Stomach (tissue), 9 donors: ENCODE measurements around the gene DHRS7. TPM values are rescaled to one million over a fixed set of nuclear protein-coding genes. Genes with fewer than 3 reads are reported as not detected.

ENCODE experiments used
- DNase-seq, 2 donors: peaks; one replicate each; pipeline versions ENCODE4 v3.0.0 to v3.0.0-alpha.2; 2013 to 2019
- H3K27ac ChIP-seq, 5 donors: fragments of 200-600 bp in 4 of 5; sonication (generic) in 4 of 5; one replicate each; pipeline ENCODE4 v1.5.1; 2013 to 2019; ENCODE audit warnings: mild to moderate bottlenecking in 1 of 5, moderate library complexity in 1 of 5
- H3K27me3 ChIP-seq, 3 donors: fragments of 200-600 bp; sonication (generic); one replicate each; pipeline ENCODE4 v1.5.1; 2017 to 2019; ENCODE audit warnings: mixed run types in 1 of 3
- H3K36me3 ChIP-seq, 4 donors: fragments of 200-600 bp; sonication (generic); 1 replicate in 3 of 4; 2 replicates in 1 of 4; pipeline ENCODE4 v1.5.1; 2016 to 2019
- H3K4me1 ChIP-seq, 4 donors: fragments of 200-600 bp; sonication (generic); one replicate each; pipeline ENCODE4 v1.5.1; 2016 to 2019
- H3K4me3 ChIP-seq, 4 donors: fragments of 200-600 bp; sonication (generic) in 3 of 4; one replicate each; pipeline ENCODE4 v1.5.1; 2016 to 2019; ENCODE audit warnings: mild to moderate bottlenecking in 1 of 4
- H3K9me3 ChIP-seq, 4 donors: fragments of 200-600 bp; sonication (generic); one replicate each; pipeline ENCODE4 v1.5.1; 2016 to 2019
- CTCF ChIP-seq, 7 experiments: fragments of 450-650 bp in 4 of 7; fragments of 200-600 bp in 3 of 7; sonication (generic) in 3 of 7; IDR thresholded peaks; one replicate each; pipeline ENCODE4 v1.5.1; 2016 to 2019; ENCODE audit warnings: antibody characterized with exemption in 7 of 7, control low read depth in 2 of 7, mild to moderate bottlenecking in 1 of 7
- EP300 ChIP-seq: sonication (generic); formaldehyde crosslinking; IDR thresholded peaks from one replicate; pipeline ENCODE4 v1.6.1; 2017; ENCODE audit warnings: antibody characterized with exemption
- POLR2A ChIP-seq, 4 donors: fragments of 450-650 bp; IDR thresholded peaks; one replicate each; pipeline ENCODE4 v1.6.1; 2016; ENCODE audit warnings: antibody characterized with exemption in 4 of 4, control low read depth in 2 of 4, mild to moderate bottlenecking in 1 of 4, moderate library complexity in 1 of 4
- POLR2AphosphoS5 ChIP-seq, 3 donors: sonication (generic); formaldehyde crosslinking; IDR thresholded peaks; one replicate each; pipeline ENCODE4 v1.6.1; 2016; ENCODE audit warnings: antibody characterized with exemption in 3 of 3
- whole genome bisulfite sequencing, 5 donors: extraction: QIAGEN DNeasy Blood & Tissue Kit in 3 of 5; methylation state at CpG; one replicate each; pipeline versions ENCODE4 v1.1.5 to v1.1.7; 2013 to 2018; 5-methylcytosine and 5-hydroxymethylcytosine counted together
- intact Hi-C: fragments of 100-400 bp; cut with DNase I; formaldehyde crosslinking; loops from one replicate; pipeline ENCODE4 v1.15.1; 2023; ENCODE audit warnings: low total_unique reads
- polyA plus RNA-seq, 3 donors: library from polyadenylated mRNA; stranded (reverse); fragments of 200-250 nt; gene quantifications; one replicate each; pipeline ENCODE4 v1.2.3, GENCODE V29; 2013
- total RNA-seq, 5 donors: library from RNA; depleted of rRNA; stranded (reverse); fragments of >200 nt; gene quantifications; one replicate each; pipeline versions ENCODE4 v1.1.0 to v1.2.3, GENCODE V29; 2014 to 2016
- donor health status: healthy with polysubstance abuse.
- donor health status: Bipolar disorder and iron deficiency.
- donor health status: healthy.

Gene DHRS7
- total and polyA plus RNA-seq, 8 donors: 26.6 to 322 (median 102) TPM

DNA sequence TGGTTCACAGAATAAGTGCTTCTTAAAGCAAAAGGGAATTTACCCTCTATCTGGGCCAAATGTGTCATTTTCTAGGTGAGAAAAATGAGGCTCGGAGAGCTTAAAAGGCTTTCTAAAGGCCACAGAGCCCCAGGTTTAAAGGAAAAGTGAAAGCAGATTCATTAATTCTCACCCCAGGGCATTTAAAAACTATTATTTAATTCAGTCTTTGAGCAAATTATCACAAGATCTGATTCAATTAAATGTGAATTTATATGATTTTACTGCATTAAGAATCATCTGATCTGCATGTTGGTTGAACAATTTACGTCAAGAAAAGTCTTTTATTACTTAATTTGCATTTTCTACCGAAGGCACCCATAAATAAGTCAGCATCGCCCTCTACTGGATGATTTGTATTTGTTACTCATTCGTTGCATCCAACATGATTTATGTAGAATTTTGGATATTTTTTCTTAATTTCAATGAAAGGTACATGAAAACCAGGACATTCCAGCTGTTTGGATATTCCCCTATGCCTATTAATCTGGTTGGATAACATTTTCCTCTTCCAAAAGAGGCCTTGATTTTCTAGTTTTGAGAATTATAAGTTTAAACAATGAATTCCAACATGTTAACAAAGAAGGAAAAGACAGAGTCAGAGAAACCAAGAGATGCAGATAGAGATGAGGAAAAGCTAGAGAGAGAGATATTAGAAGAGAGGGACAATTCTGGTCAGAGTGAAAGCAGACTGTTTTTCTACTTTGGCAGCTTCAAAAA, 19.1 kb upstream of the DHRS7 start:
- Histone ChIP-seq H3K36me3 (no peaks in the 10 kb centered on the region), H3K4me1 (peaks cover 0 to 10% (median 4%) of the 10 kb centered on the region in 4 donors), H3K27me3 (no peaks in the 10 kb centered on the region), H3K27ac (peak overlapping the region in 4 of 5 donors; percentile 43 to 81 (median 53)), H3K4me3 (peak overlapping the region; percentile 34 to 40 (median 38)), H3K9me3 (no peaks in the 10 kb centered on the region)
- WGBS, 5 donors: 0 to 1% (median 0%) methylated on average over 5 of the region's 5 CpGs
- peak in 1 of 2 donors; percentile 89 for DNase-seq
- intact Hi-C loops: loop anchor here (10.0 kb wide), 1 partner anchor 120 kb away; no protein-coding TSS in a partner anchor
- TF ChIP-seq POLR2A (IDR thresholded peaks at IDR 0.05): no peak
- TF ChIP-seq CTCF (IDR thresholded peaks at IDR 0.05): peak in 5 of 7 experiments; percentile 36 to 82 (median 51)

DNA sequence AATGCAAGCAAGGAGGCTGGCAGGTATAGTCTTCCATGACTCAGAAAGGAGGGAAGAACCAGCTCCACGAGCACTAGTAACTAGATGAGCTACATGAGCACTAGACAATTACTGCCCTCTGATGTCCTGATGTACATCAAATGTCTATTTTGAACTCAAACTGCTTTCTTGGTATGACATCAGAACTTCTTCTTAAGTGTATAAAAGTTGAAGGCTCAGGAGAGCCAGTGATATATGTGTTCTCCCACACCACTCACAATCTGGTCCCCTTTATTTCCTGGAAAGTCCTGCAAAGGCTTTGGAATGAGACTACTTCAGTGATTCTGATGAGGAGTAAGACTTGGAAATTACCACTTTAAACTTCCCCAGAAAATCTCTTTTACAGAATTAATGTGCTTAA, 18.5 kb upstream of the DHRS7 start:
- Histone ChIP-seq H3K4me1 (peaks cover 0 to 8% (median 2%) of the 10 kb centered on the region in 4 donors), H3K27ac (peak overlapping the region in 4 of 5 donors; percentile 43 to 81 (median 53)), H3K9me3 (no peaks in the 10 kb centered on the region), H3K4me3 (peak overlapping the region; percentile 34 to 40 (median 38)), H3K36me3 (no peaks in the 10 kb centered on the region), H3K27me3 (no peaks in the 10 kb centered on the region)
- intact Hi-C loops: loop anchor here (10.0 kb wide), 1 partner anchor 119 kb away; no protein-coding TSS in a partner anchor
- WGBS, 5 donors: 15 to 35% (median 31%) methylated on average over 1 of the region's 1 CpG
- TF ChIP-seq CTCF (IDR thresholded peaks at IDR 0.05): no peak
- TF ChIP-seq POLR2AphosphoS5 (IDR thresholded peaks at IDR 0.05): no peak
- TF ChIP-seq EP300: no peak
- no peak for TF ChIP-seq POLR2A (IDR thresholded peaks at IDR 0.05)
- no peak for DNase-seq

GRCh38 chr14:60183138-60183537, 17.9 kb upstream of the DHRS7 start:
- Histone ChIP-seq H3K27me3 (no peaks in the 10 kb centered on the region), H3K9me3 (peaks cover 0 to under 1% (median 0%) of the 10 kb centered on the region in 4 donors), H3K27ac (no peak overlapping the region), H3K4me3 (no peak overlapping the region), H3K36me3 (no peaks in the 10 kb centered on the region), H3K4me1 (peaks cover 0 to 8% (median 2%) of the 10 kb centered on the region in 4 donors)
- no peak for TF ChIP-seq POLR2A (IDR thresholded peaks at IDR 0.05)
- no peak for TF ChIP-seq CTCF (IDR thresholded peaks at IDR 0.05)
- no peak for TF ChIP-seq EP300
- no peak for TF ChIP-seq POLR2AphosphoS5 (IDR thresholded peaks at IDR 0.05)
- WGBS, 5 donors: 90 to 97% (median 94%) methylated on average over 3 of the region's 3 CpGs
- intact Hi-C loops: loop anchor here (10.0 kb wide), 1 partner anchor 118 kb away; no protein-coding TSS in a partner anchor
- no peak for DNase-seq

DNA sequence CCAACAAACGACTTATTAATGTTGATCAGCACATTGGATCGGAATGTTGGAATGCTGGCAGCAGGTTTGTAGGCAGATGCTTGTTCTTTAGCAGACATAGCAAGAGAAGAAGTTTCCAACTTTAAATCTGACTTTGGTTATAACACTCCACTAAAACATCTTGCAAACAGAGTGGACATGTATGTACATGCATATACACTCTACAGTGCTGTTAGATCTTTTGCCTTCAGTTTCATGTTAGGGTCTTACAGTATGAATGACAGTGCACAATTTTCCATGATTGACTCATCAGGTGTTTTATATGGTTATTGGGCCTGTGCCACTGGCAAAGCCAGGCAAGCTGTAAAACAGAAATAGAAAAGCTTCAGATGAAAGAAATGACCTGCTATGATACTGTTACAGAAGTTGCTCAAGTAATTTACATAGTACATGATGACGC, 14.3 kb upstream of the DHRS7 start:
- TF ChIP-seq POLR2AphosphoS5 (IDR thresholded peaks at IDR 0.05): no peak
- TF ChIP-seq EP300: no peak
- TF ChIP-seq POLR2A (IDR thresholded peaks at IDR 0.05): no peak
- TF ChIP-seq CTCF (IDR thresholded peaks at IDR 0.05): no peak
- DNase-seq: peak in 1 of 2 donors; percentile 21
- H3K27ac ChIP-seq: peak overlapping the region in 1 of 5 donors; percentile 9
- H3K4me1 ChIP-seq: peaks cover 0 to 8% (median 2%) of the 10 kb centered on the region in 4 donors
- 71 to 89% (median 78%) methylated on average over 3 of the region's 3 CpGs for WGBS, 5 donors
- no peaks in the 10 kb centered on the region for H3K36me3 ChIP-seq
- no peaks in the 10 kb centered on the region for H3K27me3 ChIP-seq
- intact Hi-C loops: no loop called here
- peaks cover 0 to 3% (median 0%) of the 10 kb centered on the region in 4 donors for H3K9me3 ChIP-seq
- H3K4me3 ChIP-seq: no peak overlapping the region
